Activated CD4-positive, alpha-beta memory T cell treated with anti-CD3 and anti-CD28 coated beads for 36 hours (primary cell): ENCODE results near the gene NDC80. TPM values are rescaled to one million over a fixed set of nuclear protein-coding genes. Genes with fewer than 3 reads are reported as not detected.
"Not testable (repeated sequence)": the region's sequence is repeated elsewhere in the genome, so short reads cannot be mapped to it uniquely, and the experiment has no call there.

Source experiments
- CTCF ChIA-PET: fragments of 350-600 bp; sonication (Branson Sonifier 250); formaldehyde crosslinking; loops from one replicate; lab custom pipeline; 2021; ENCODE audit warnings: antibody characterized with exemption, inconsistent platforms; lab: Charles Lee
- POLR2A ChIA-PET: fragments of 350-600 bp; sonication (Branson Sonifier 250); formaldehyde crosslinking; loops from one replicate; lab custom pipeline; 2021; ENCODE audit warnings: antibody characterized with exemption; lab: Charles Lee
- DNase-seq: peaks from one replicate; pipeline ENCODE4 v3.0.0-alpha.2; 2020
- H3K27ac Mint-ChIP-seq: one replicate; pipeline ENCODE4 v1.8.0; 2021; ENCODE audit warnings: mixed read lengths
- H3K27me3 Mint-ChIP-seq: one replicate; pipeline ENCODE4 v1.8.0; 2021; ENCODE audit warnings: mixed read lengths
- H3K36me3 Mint-ChIP-seq: one replicate; pipeline ENCODE4 v1.8.0; 2021; ENCODE audit warnings: mixed read lengths
- H3K4me1 Mint-ChIP-seq: one replicate; pipeline ENCODE4 v1.8.0; 2021; ENCODE audit warnings: low read depth, mixed read lengths
- H3K4me3 Mint-ChIP-seq: one replicate; pipeline ENCODE4 v1.8.0; 2021; ENCODE audit warnings: mild to moderate bottlenecking, mixed read lengths
- H3K9me3 Mint-ChIP-seq: one replicate; pipeline ENCODE4 v1.8.0; 2021; ENCODE audit warnings: mixed read lengths
- intact Hi-C: fragments of 100-400 bp; cut with micrococcal nuclease; formaldehyde crosslinking; loops from one replicate; pipeline ENCODE4 v1.15.1; 2023
- total RNA-seq, 2 experiments: library from RNA; stranded (reverse); gene quantifications; one replicate each; pipeline ENCODE4 v1.2.3, GENCODE V29; 2021

The NDC80 gene
- 10 to 100 TPM; 79.3 to 83.1 TPM for total RNA-seq

DNA sequence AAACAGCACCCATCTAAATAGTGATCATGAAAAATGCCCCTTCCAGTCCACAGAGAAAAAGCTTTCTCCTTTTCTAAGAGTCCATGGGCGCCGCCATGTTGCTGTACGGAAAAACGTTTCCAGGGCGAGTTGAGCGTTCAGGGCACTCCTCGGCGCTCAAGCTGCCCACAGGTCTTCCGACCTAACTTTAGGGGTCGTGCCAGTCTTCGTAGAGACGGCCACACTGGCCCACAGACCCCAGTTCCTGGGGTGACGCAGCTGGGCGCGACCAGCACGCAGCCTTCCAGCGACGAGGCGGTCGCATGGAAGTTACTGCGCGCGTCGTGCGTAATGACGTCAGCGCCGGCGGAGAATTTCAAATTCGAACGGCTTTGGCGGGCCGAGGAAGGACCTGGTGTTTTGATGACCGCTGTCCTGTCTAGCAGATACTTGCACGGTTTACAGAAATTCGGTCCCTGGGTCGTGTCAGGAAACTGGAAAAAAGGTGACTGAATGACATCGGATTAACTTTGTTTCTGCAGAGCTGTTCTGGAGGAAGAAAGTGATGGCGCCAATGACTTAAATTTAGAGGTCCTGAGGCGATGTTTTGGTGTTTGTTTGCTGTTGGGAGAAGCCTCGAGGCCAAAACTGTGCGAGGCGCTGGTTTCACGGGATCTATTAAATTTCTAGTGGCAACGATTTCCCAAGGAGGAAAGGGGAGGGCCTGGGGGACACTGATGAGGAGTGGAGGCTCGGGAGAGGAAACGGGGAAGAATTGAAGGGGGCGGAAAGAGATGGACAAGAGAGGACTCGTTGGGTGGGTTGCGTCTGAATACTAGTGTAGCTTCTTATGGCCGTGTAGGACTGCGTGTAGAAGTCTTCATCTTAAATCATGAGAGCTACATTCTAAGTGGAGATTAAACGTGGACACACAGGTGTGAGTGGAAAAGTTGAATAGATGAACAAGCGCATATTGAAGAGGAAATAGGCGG, at the start of gene NDC80, which contains the start of gene METTL4:
Gene NDC80, plus strand, starts transcription at position 358 of the 971 bp plus-strand sequence. CDS start 1,429 bp downstream, outside the sequence.
Gene METTL4, minus strand, starts transcription at position 306 of the 971 bp plus-strand sequence. CDS start 4,289 bp downstream, outside the sequence.
- H3K27ac Mint-ChIP-seq = peak within 1 kb of the TSS; percentile 95
- H3K4me3 Mint-ChIP-seq = peak within 1 kb of the TSS; percentile 96
- H3K36me3 Mint-ChIP-seq = peaks cover 37% of the 10 kb centered on the region
- ChIA-PET CTCF (interaction anchor here (0.6 to 2.2 kb wide), 4 partner anchors 24 to 108 kb away, joined by 3 to 9 read pairs (median 4); no protein-coding TSS in a partner anchor), POLR2A (interaction anchor here (0.5 to 1.8 kb wide), 4 partner anchors 14 to 85 kb away, joined by 3 to 12 read pairs (median 3); no protein-coding TSS in a partner anchor)
- peak; percentile 90 for DNase-seq
- no peaks in the 10 kb centered on the region for H3K9me3 Mint-ChIP-seq
- H3K4me1 Mint-ChIP-seq = peaks cover 51% of the 10 kb centered on the region
- H3K27me3 Mint-ChIP-seq = no peaks in the 10 kb centered on the region
- intact Hi-C loops = loop anchor here (1.0 to 10.0 kb wide), 10 partner anchors 34 to 1759 kb away; partner anchors contain the start of genes MYL12A and YES1

DNA sequence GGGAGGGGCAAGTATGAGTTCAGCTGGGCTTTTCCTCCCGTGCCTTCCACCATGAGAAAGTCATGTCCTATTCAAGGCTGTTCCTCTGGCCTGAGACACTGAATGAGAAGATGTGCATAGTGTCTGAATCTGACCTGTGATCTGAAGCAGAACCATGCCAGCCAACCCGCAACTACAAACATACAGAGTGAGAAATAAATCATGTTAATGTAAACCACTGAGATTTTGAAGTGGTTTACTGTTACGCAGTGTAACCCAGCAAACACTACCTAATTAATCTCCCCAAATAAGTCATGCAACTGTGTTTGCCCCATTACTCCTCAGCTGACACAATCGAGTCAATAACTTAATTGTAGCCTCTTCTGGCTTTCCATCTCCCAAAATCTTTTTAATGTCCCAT, 49.2 kb upstream of the NDC80 start:
- Mint-ChIP-seq H3K9me3 (no peaks in the 10 kb centered on the region), H3K27me3 (no peaks in the 10 kb centered on the region), H3K4me1 (no peaks in the 10 kb centered on the region), H3K4me3 (no peak overlapping the region), H3K36me3 (peaks cover 2% of the 10 kb centered on the region), H3K27ac (no peak overlapping the region)
- CTCF ChIA-PET = interaction anchor here (0.6 kb wide), 1 partner anchor 20 kb away, joined by 4 read pairs; no protein-coding TSS in a partner anchor
- POLR2A ChIA-PET = interaction anchor here (0.6 kb wide), 1 partner anchor 427 kb away, joined by 3 read pairs; no protein-coding TSS in a partner anchor
- intact Hi-C loops = no loop called here
- DNase-seq = no peak

DNA sequence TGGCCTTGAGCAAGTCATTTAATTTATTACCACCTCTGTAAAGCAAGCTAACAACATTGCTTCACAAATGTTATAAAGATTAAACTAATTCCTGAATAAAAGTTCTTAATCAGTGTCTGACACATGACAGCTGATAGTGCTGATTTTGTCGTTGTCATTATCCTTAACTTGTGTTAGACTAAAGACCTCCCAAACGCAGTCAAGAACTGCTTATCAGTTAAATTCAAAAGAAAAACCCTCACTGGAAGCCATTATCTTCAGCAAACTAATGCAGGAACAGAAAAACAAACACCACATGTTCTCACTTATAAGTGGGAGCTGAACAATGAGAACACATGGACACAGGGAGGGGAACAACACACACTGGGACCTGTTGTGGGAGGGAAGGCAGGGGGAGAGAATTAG, 46.6 kb upstream of the NDC80 start:
- H3K9me3 Mint-ChIP-seq, CTCF ChIA-PET, intact Hi-C loops, DNase-seq, H3K4me3 Mint-ChIP-seq, H3K4me1 Mint-ChIP-seq, POLR2A ChIA-PET, H3K27ac Mint-ChIP-seq, H3K27me3 Mint-ChIP-seq, H3K36me3 Mint-ChIP-seq: not testable (repeated sequence)

DNA sequence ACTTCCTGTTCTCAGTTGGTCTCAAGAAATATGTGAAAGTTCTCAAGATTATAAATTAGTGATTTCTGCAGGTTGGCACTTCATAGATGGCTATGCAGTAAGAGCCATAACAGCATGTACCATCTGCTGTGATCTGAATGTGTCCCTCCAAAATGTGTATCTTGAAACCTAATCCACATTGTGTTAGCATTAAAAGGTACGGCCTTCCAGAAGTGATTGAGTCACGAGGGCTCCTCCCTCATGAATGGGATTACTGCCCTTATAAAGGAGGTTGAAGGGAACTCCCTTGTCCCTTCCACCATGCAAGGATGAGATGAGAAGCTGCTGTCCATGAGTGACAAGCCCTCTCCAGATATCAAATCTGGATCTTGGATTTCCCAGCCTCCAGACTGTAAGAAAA, 45.0 kb upstream of the NDC80 start:
- no peak for DNase-seq
- no peaks in the 10 kb centered on the region for H3K4me1 Mint-ChIP-seq
- H3K27ac Mint-ChIP-seq = no peak overlapping the region
- ChIA-PET POLR2A (no interaction called here), CTCF (interaction anchor here (1.5 kb wide), 1 partner anchor 15 kb away, joined by 4 read pairs; no protein-coding TSS in a partner anchor)
- no peaks in the 10 kb centered on the region for H3K27me3 Mint-ChIP-seq
- no peak overlapping the region for H3K4me3 Mint-ChIP-seq
- intact Hi-C loops = no loop called here
- no peaks in the 10 kb centered on the region for H3K36me3 Mint-ChIP-seq
- no peaks in the 10 kb centered on the region for H3K9me3 Mint-ChIP-seq

DNA sequence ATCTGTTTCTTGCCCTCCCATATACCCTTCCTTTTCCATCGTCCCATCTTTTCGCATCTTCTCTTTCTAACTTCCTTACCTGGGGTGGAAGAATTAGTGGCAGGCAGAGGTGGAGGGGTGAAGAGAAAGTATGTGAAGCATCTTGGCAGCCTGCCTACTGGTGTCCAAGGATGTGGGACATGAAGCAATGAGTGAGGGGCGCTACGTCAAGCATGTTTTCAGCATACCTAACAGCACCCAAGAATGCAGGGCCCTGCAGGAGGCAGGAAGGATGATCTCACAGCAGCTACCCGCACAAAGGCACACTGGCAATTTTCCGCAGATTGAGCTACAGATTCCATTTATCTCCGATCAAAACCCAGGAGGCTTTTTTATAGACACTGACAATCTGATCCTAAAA, 42.2 kb upstream of the NDC80 start:
- Mint-ChIP-seq H3K4me1 (no peaks in the 10 kb centered on the region), H3K36me3 (peaks cover 11% of the 10 kb centered on the region), H3K9me3 (no peaks in the 10 kb centered on the region), H3K4me3 (no peak overlapping the region), H3K27ac (no peak overlapping the region), H3K27me3 (no peaks in the 10 kb centered on the region)
- POLR2A ChIA-PET = no interaction called here
- CTCF ChIA-PET = interaction anchor here (1.2 kb wide), 1 partner anchor 13 kb away, joined by 4 read pairs; no protein-coding TSS in a partner anchor
- intact Hi-C loops = no loop called here
- DNase-seq = no peak

DNA sequence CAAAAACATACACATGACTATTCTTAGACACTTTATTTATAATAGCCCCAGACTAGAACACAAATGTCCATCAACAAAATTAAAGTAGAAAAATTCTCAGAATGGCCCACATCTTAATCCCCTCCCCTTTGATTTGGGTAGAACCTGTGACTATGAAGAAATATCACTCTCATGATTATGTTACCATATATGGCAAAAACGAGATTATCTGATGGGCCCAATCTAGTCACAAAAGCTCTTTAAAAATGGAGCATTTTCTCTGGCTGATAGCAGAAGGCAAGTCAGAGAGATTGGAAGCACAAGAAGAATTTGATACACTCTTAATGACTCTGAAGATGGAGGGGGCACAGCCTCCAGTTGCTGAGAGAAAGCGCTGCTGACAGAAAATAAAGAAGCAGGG, 39.6 kb upstream of the NDC80 start:
- no peak for DNase-seq
- H3K9me3 Mint-ChIP-seq = no peaks in the 10 kb centered on the region
- no peak overlapping the region for H3K27ac Mint-ChIP-seq
- intact Hi-C loops = no loop called here
- CTCF ChIA-PET = interaction anchor here (0.9 to 1.1 kb wide), 2 partner anchors 10 to 15 kb away, joined by 3 read pairs; no protein-coding TSS in a partner anchor
- peaks cover 17% of the 10 kb centered on the region for H3K36me3 Mint-ChIP-seq
- no peak overlapping the region for H3K4me3 Mint-ChIP-seq
- POLR2A ChIA-PET = no interaction called here
- no peaks in the 10 kb centered on the region for H3K4me1 Mint-ChIP-seq
- no peaks in the 10 kb centered on the region for H3K27me3 Mint-ChIP-seq

DNA sequence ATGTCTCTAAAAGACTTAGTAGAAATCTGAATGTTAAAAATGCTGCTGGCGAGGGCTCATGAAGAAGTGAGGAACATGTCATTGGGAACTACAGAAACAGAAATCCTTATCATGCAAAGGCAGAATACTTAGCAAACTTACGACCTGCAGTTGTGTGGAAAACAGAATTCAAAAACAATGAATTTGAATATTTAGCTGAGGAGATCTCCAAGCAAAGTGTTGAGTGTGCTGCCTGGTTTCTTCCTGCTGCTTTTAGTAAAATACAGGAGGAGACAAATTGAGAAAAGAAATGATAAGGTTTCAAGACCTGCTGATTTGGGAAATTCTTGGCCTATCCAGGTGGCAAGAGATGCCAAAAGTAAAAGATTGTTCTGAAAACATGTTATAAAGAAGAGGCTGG, 38.6 kb upstream of the NDC80 start:
- no peak overlapping the region for H3K4me3 Mint-ChIP-seq
- no peak for DNase-seq
- H3K27ac Mint-ChIP-seq = no peak overlapping the region
- H3K27me3 Mint-ChIP-seq = no peaks in the 10 kb centered on the region
- no peaks in the 10 kb centered on the region for H3K9me3 Mint-ChIP-seq
- H3K4me1 Mint-ChIP-seq = no peaks in the 10 kb centered on the region
- ChIA-PET CTCF (interaction anchor here (0.9 kb wide), 1 partner anchor 14 kb away, joined by 3 read pairs; no protein-coding TSS in a partner anchor), POLR2A (no interaction called here)
- H3K36me3 Mint-ChIP-seq = peaks cover 19% of the 10 kb centered on the region
- intact Hi-C loops = no loop called here

DNA sequence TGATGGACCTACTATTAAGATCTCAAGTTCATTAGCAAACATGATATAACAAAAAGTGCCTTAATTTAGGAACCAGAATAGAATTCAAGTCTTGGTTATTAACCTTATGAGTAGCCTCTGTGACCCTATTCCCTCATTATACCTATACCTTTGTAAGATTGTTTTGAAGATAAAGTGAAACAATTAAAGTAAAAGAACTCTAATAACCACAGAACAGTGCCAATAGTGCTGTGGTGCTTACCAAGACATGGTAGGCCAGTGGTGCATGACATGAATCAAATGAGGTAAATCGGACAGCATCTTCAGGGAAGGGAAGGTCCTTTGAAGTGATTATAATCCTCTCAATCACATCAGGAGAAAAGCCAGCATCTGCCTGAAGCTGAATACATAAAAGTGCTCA, 36.5 kb upstream of the NDC80 start:
- Mint-ChIP-seq H3K36me3 (peaks cover 19% of the 10 kb centered on the region), H3K9me3 (no peaks in the 10 kb centered on the region), H3K27me3 (no peaks in the 10 kb centered on the region), H3K27ac (no peak overlapping the region), H3K4me3 (no peak overlapping the region), H3K4me1 (no peaks in the 10 kb centered on the region)
- POLR2A ChIA-PET = no interaction called here
- no peak for DNase-seq
- CTCF ChIA-PET = interaction anchor here (0.8 to 1.6 kb wide), 2 partner anchors 13 to 199 kb away, joined by 4 to 7 read pairs; no protein-coding TSS in a partner anchor
- intact Hi-C loops = no loop called here

DNA sequence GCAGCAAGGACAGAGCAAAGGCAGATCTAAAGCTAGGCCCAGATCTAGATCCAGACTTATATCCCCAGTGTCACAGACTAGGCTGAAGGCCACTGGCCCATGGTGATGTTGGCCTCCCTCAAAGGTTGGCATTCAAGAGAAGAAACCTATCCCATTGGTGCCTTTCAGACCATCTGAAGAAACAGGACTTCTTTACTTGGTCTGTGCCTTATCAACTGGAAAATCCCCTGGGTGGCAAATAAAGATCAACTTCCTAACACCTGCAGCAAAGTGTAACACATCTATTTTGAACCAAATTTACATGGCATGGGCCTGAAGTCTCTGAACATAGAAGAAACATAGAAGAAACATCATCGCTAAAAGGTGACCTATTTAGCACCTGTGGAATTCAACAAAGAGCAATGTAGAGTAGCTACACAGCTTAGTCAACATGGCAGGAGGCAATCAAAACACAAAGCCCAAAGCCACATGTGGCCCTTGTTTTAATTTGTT, 35.9 kb upstream of the NDC80 start:
- Mint-ChIP-seq H3K4me3 (no peak overlapping the region), H3K27me3 (no peaks in the 10 kb centered on the region), H3K4me1 (no peaks in the 10 kb centered on the region), H3K27ac (no peak overlapping the region), H3K9me3 (no peaks in the 10 kb centered on the region), H3K36me3 (peaks cover 19% of the 10 kb centered on the region)
- no peak for DNase-seq
- POLR2A ChIA-PET = no interaction called here
- intact Hi-C loops = no loop called here
- CTCF ChIA-PET = no interaction called here

DNA sequence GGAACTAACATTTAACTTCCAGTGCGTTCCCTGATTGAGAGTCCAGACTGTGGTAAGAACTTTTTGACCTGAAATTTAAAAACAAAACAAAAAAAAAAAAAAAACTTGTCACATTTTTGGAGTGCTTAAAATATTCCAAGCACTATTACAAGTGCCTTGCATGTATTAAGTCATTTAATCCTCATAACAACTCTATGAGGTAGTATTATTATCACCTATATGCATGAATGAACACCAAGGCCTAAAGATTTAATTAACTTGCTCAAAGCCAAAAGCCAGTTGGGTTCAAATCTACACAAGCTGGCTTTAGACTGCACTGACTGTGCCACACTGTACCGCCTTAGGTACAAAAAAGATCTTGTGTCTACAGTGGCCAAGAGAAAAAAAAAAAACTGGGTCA, 35.3 kb upstream of the NDC80 start:
- H3K4me3 Mint-ChIP-seq = no peak overlapping the region
- H3K27ac Mint-ChIP-seq = no peak overlapping the region
- no peaks in the 10 kb centered on the region for H3K4me1 Mint-ChIP-seq
- ChIA-PET CTCF (interaction anchor here (1.8 kb wide), 1 partner anchor 12 kb away, joined by 6 read pairs; no protein-coding TSS in a partner anchor), POLR2A (no interaction called here)
- peaks cover 21% of the 10 kb centered on the region for H3K36me3 Mint-ChIP-seq
- no peaks in the 10 kb centered on the region for H3K9me3 Mint-ChIP-seq
- no peak for DNase-seq
- intact Hi-C loops = no loop called here
- no peaks in the 10 kb centered on the region for H3K27me3 Mint-ChIP-seq

DNA sequence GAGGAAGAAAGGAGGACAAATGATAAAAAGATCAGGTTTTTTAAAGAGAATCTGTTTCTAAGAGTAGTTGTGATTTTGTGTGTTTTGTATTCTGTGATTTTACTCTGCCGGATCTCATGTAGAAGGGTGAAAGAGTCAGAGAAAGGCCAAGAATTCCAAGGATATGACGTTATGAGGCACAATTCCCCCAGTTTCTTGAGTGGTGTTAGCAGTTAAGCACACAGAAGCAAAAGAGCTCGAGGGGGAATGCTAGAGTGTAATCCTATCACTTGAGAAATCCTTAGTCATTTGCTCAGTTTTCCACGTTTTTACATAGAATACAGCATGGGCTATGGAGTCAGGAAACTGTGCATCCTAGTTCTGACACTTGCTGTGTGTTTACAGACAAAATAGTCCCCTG, 34.9 kb upstream of the NDC80 start:
- intact Hi-C loops = no loop called here
- ChIA-PET CTCF (interaction anchor here (1.8 kb wide), 1 partner anchor 11 kb away, joined by 6 read pairs; no protein-coding TSS in a partner anchor), POLR2A (no interaction called here)
- Mint-ChIP-seq H3K36me3 (peaks cover 21% of the 10 kb centered on the region), H3K27ac (no peak overlapping the region), H3K9me3 (no peaks in the 10 kb centered on the region), H3K4me1 (no peaks in the 10 kb centered on the region), H3K4me3 (no peak overlapping the region), H3K27me3 (no peaks in the 10 kb centered on the region)
- no peak for DNase-seq

DNA sequence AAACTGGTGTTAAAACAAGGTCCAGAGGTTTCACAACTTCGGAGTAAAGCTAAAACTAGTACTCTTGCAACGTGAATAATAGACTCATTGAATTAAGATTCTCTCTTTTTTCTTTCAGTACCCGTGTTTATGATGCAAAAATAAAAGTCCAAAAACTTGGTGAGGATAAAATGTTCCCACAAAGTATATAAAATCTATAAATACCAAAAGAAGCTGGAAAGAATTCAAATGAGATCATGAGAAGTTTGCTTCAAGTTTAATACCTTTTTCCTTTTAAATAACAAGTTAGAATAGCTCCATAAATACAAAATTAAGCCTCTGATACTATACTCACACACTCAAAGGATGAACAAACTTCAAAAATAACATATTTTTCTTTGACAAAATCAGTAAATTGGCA, 34.1 kb upstream of the NDC80 start:
- no peaks in the 10 kb centered on the region for H3K9me3 Mint-ChIP-seq
- intact Hi-C loops = no loop called here
- ChIA-PET CTCF (interaction anchor here (1.1 to 1.8 kb wide), 2 partner anchors 10 to 12 kb away, joined by 5 to 6 read pairs; no protein-coding TSS in a partner anchor), POLR2A (interaction anchor here (1.0 kb wide), 1 partner anchor 12 kb away, joined by 3 read pairs; no protein-coding TSS in a partner anchor)
- no peak overlapping the region for H3K27ac Mint-ChIP-seq
- peaks cover 17% of the 10 kb centered on the region for H3K36me3 Mint-ChIP-seq
- no peak for DNase-seq
- no peaks in the 10 kb centered on the region for H3K27me3 Mint-ChIP-seq
- H3K4me1 Mint-ChIP-seq = peaks cover 2% of the 10 kb centered on the region
- H3K4me3 Mint-ChIP-seq = no peak overlapping the region
